PFSK-1 (cell line): Measurements from ENCODE around the gene UBASH3A. TPM values are rescaled to one million over a fixed set of nuclear protein-coding genes. Genes with fewer than 3 reads are reported as not detected.

Experiments used
- FOXP2 ChIP-seq: optimal IDR thresholded peaks from 2 replicates; pipeline ENCODE3; 2011; ENCODE audit warnings: borderline replicate concordance, control low read depth, inconsistent platforms; ENCODE audit not compliant: insufficient read depth; ENCODE audit errors: extremely low read length, extremely low read depth
- POLR2AphosphoS5 ChIP-seq: IDR thresholded peaks from 2 replicates; pipeline ENCODE4 v1.6.1; 2012; ENCODE audit warnings: low read depth, mild to moderate bottlenecking, control low read depth, low read length, moderate library complexity
- REST ChIP-seq, 2 experiments: IDR thresholded peaks; 2 replicates each; pipeline versions ENCODE4 v1.6.1 to v1.8.0; 2011 to 2012; ENCODE audit warnings: low read depth in 2 of 2, low read length in 2 of 2, control low read depth in 1 of 2, inconsistent platforms in 1 of 2, mild to moderate bottlenecking in 1 of 2, moderate library complexity in 1 of 2; ENCODE audit not compliant: insufficient read depth in 1 of 2
- SIN3A ChIP-seq: IDR thresholded peaks from 2 replicates; pipeline ENCODE4 v1.6.1; 2012; ENCODE audit warnings: mild to moderate bottlenecking, low read length, moderate library complexity, borderline replicate concordance; ENCODE audit not compliant: insufficient read depth
- TAF1 ChIP-seq: IDR thresholded peaks from 2 replicates; pipeline ENCODE4 v1.6.1; 2012; ENCODE audit warnings: low read length, control low read depth, borderline replicate concordance; ENCODE audit not compliant: insufficient read depth
- polyA plus RNA-seq: library from polyadenylated mRNA; unstranded; fragments of >200 nt; gene quantifications from one replicate; pipeline ENCODE4 v1.2.1, GENCODE V29; 2012; ENCODE audit warnings: low read depth, missing spikeins; ENCODE audit not compliant: insufficient read length

UBASH3A gene
- polyA plus RNA-seq = not detected

GRCh38 chr21:42403611-42404231 lies at the start of gene UBASH3A:
TSS of gene UBASH3A (plus strand) at chr21:42403902. CDS start at chr21:42403946, 44 bp downstream.
- TF ChIP-seq REST (IDR thresholded peaks at IDR 0.05; ENCODE audit: insufficient read depth in 1 of 2, low read depth in 2 of 2, low read length in 2 of 2) (no peak), POLR2AphosphoS5 (no peak), TAF1 (no peak), FOXP2 (no peak), SIN3A (no peak)

GRCh38 chr21:42356046-42356445 lies 47.7 kb upstream of the UBASH3A start:
- no peak for TF ChIP-seq TAF1
- TF ChIP-seq REST (IDR thresholded peaks at IDR 0.05; ENCODE audit: insufficient read depth in 1 of 2, low read depth in 2 of 2, low read length in 2 of 2) = no peak
- TF ChIP-seq FOXP2 = no peak

GRCh38 chr21:42356650-42357049 lies 47.1 kb upstream of the UBASH3A start:
- TF ChIP-seq FOXP2 (no peak), SIN3A (no peak), REST (IDR thresholded peaks at IDR 0.05; ENCODE audit: insufficient read depth in 1 of 2, low read depth in 2 of 2, low read length in 2 of 2) (no peak), POLR2AphosphoS5 (no peak), TAF1 (no peak)

- TF ChIP-seq FOXP2 = no peak
- TF ChIP-seq REST (IDR thresholded peaks at IDR 0.05; ENCODE audit: insufficient read depth in 1 of 2, low read depth in 2 of 2, low read length in 2 of 2) = no peak
- no peak for TF ChIP-seq TAF1
- no peak for TF ChIP-seq SIN3A
- no peak for TF ChIP-seq POLR2AphosphoS5
These were observed 46.4 kb upstream of the UBASH3A start for GRCh38 chr21:42357307-42357706.

- no peak for TF ChIP-seq REST (IDR thresholded peaks at IDR 0.05; ENCODE audit: insufficient read depth in 1 of 2, low read depth in 2 of 2, low read length in 2 of 2)
- TF ChIP-seq POLR2AphosphoS5 = no peak
- no peak for TF ChIP-seq TAF1
- no peak for TF ChIP-seq SIN3A
- no peak for TF ChIP-seq FOXP2
These were observed 45.4 kb upstream of the UBASH3A start for GRCh38 chr21:42358261-42358660.
